ENCODE data around the gene ZWILCH.
"Not testable (repeated sequence)": the region's sequence is repeated elsewhere in the genome, so short reads cannot be mapped to it uniquely, and the experiment has no call there.

Gene ZWILCH

DNA sequence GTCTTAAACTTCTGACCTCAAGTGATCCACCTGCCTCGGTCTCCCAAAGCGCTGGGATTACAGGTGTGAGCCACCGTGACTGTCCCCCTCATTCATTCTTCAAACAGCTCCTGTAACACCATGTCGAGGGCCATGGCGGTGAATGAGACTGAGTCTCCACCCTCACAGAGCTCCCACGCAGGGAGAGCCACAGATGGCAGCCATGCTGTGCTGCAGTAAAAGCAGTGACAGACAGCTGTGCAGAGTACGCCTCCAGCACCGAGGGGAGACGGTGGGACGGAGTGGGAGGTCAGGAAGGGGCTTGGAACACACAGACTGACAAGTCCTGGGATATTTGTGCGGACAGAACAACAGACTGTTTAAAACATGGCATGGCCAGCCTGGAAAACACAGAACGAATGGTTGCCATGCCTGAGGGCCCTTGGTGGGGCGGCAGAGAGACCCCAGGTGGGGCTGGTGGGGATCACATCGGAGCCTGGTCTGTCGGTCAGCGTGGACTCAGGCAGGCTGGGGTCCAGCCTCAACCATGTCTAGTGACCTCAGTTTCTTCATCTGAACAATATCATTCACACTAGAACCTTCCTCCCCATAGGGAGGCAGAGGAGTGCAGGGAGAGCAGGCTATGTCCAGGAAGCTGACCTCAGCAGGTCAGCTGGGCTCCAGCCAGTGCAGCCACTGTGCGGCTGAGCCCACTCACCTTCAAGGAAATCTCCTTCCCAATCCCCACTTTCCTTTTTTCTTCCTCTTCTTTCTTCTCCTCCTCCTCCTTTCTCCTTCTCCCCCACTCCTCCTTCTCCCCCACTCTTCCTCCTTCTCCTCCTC is 81.2 kb downstream of the ZWILCH start:
- Histone ChIP-seq H3K4me3 (ENCODE audit: low read depth, low read length) (no peak overlapping the region), H3K36me3 (ENCODE audit: control insufficient read depth, insufficient read depth, low read length) (no peaks in the 10 kb centered on the region), H3K9ac (ENCODE audit: low read depth, low read length) (no peak overlapping the region)

DNA sequence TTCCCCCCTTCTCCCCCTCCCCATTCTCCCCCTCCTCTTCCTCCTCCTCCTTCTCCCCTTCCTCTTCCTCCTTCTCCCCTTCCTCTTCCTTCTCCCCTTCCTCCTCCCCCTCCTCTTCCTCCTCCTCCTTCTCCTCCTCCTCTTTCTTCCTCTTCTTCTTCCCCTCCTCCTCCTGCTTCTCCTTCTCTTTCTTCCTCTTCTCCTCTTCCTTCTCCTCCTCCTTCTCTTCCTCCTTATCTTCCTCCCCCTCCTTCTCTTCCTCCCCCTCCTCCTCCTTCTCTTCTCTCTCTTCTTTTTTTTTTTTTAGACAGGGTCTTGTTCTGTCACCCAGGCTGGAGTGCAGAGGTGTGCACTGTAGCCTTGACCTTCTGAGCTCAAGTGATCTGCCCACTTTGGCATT is 81.9 kb downstream of the ZWILCH start:
- H3K4me3 ChIP-seq (ENCODE audit: low read depth, low read length): no peak overlapping the region
- H3K9me3 ChIP-seq (ENCODE audit: control insufficient read depth, insufficient read depth, low read length): no peaks in the 10 kb centered on the region
- H3K27ac ChIP-seq (ENCODE audit: low read depth, low read length): no peak overlapping the region
- H3K36me3 ChIP-seq (ENCODE audit: control insufficient read depth, insufficient read depth, low read length): no peaks in the 10 kb centered on the region
- H3K4me1 ChIP-seq (ENCODE audit: control insufficient read depth, insufficient read depth, low read length): peaks cover 4% of the 10 kb centered on the region; the same call in 1 of the 2 replicates
- no peak overlapping the region for H3K9ac ChIP-seq (ENCODE audit: low read depth, low read length)
- no peaks in the 10 kb centered on the region for H3K27me3 ChIP-seq (ENCODE audit: control insufficient read depth, insufficient read depth, low read length)

More for the DNA sequence above, 81.2 kb downstream of the ZWILCH start:
- no peaks in the 10 kb centered on the region for H3K27me3 ChIP-seq (ENCODE audit: control insufficient read depth, insufficient read depth, low read length)
- peaks cover 4% of the 10 kb centered on the region; the same call in 1 of the 2 replicates for H3K4me1 ChIP-seq (ENCODE audit: control insufficient read depth, insufficient read depth, low read length)
- H3K27ac ChIP-seq (ENCODE audit: low read depth, low read length): no peak overlapping the region
- no peaks in the 10 kb centered on the region for H3K9me3 ChIP-seq (ENCODE audit: control insufficient read depth, insufficient read depth, low read length)

DNA sequence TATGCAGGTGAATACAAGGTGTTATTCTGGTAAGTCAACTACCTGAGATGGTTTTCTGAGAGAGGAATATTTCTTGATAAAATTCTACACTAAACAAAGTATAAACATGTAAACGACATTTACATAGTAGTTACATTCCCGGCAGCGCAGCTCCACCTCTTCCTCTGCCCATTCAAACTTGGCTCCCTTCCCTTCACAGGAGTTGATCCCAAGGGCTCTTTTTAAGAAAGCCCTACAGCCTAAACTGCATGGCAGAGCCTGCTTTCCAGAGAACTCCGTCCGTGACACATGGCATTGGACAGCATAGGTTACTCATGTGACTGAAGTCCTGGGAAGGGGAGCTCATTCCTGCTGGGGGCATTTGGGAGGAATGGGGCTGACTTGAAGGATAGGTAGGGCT is 82.6 kb downstream of the ZWILCH start:
- no peaks in the 10 kb centered on the region for H3K27me3 ChIP-seq (ENCODE audit: control insufficient read depth, insufficient read depth, low read length)
- H3K36me3 ChIP-seq (ENCODE audit: control insufficient read depth, insufficient read depth, low read length): no peaks in the 10 kb centered on the region
- no peaks in the 10 kb centered on the region for H3K9me3 ChIP-seq (ENCODE audit: control insufficient read depth, insufficient read depth, low read length)
- H3K4me1 ChIP-seq (ENCODE audit: control insufficient read depth, insufficient read depth, low read length): peaks cover 4% of the 10 kb centered on the region; the same call in 1 of the 2 replicates
- H3K4me3 ChIP-seq (ENCODE audit: low read depth, low read length): no peak overlapping the region
- no peak overlapping the region for H3K9ac ChIP-seq (ENCODE audit: low read depth, low read length)
- no peak overlapping the region for H3K27ac ChIP-seq (ENCODE audit: low read depth, low read length)

DNA sequence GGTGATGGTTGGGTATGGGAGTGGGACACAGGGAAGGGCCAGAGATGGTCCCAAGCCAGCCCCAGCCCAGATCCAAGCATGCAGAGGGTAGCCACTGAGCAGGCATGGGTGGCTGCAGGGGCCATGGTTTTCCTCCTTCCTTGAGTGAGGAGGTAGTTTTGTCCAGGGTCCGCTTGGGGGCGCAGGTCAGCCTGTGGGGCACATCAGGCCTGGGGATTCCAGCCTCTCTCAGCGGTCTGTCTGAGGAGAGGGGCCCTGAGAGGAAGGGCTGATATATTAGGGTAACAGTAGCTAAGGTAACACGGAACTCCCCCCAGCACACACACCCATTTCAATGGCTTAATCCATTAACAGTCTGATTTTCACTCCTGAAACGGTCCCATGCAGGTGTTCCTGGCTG is 83.4 kb downstream of the ZWILCH start:
- Histone ChIP-seq H3K9me3 (ENCODE audit: control insufficient read depth, insufficient read depth, low read length) (no peaks in the 10 kb centered on the region), H3K27ac (ENCODE audit: low read depth, low read length) (no peak overlapping the region), H3K27me3 (ENCODE audit: control insufficient read depth, insufficient read depth, low read length) (no peaks in the 10 kb centered on the region), H3K4me3 (ENCODE audit: low read depth, low read length) (peak overlapping the region; percentile 43; the same call in 1 of the 2 replicates), H3K9ac (ENCODE audit: low read depth, low read length) (no peak overlapping the region), H3K36me3 (ENCODE audit: control insufficient read depth, insufficient read depth, low read length) (no peaks in the 10 kb centered on the region), H3K4me1 (ENCODE audit: control insufficient read depth, insufficient read depth, low read length) (peaks cover 4% of the 10 kb centered on the region; the same call in 1 of the 2 replicates)

DNA sequence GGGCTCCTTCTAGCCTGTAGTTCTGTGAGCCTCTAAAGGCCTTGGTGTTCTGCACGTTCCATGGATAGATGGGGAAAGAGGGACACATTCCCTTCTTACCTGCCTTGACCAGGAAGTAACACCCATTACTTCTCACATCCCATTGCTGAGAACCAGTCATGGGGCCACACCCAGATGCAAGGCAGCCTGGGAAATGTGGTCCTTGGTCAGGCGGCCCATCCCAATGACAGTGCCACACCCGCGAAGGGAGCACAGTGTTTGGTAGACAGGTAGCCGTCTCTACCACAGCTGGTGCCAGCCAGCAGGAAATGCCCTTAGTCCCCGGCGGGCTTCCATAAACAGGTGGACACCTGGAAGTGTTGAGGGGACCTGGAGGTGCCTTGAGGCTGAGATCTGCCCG is 83.8 kb downstream of the ZWILCH start:
- no peak overlapping the region for H3K9ac ChIP-seq (ENCODE audit: low read depth, low read length)

DNA sequence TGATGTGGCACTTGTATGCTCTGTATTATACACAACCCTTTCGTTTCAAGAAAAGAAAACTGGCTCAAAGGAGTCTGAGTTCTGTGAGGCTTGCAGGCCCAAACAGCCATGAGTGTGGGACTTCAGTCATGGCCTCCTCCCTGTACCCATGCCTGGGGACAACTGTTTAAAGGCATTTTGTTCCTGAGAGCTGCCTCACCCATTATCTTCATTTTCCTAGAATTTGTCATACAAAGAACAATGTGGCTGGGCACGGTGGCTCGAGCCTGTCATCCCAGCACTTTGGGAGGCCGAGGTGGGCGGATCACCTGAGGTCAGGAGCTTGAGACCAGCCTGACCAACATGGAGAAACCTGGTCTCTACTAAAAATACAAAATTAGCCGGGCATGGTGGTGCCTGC is 84.3 kb downstream of the ZWILCH start:
- not testable (repeated sequence) for H3K36me3 ChIP-seq (ENCODE audit: control insufficient read depth, insufficient read depth, low read length); H3K4me1 ChIP-seq (ENCODE audit: control insufficient read depth, insufficient read depth, low read length); H3K9ac ChIP-seq (ENCODE audit: low read depth, low read length)

More for the DNA sequence above, 83.8 kb downstream of the ZWILCH start:
- Histone ChIP-seq H3K27ac (ENCODE audit: low read depth, low read length) (no peak overlapping the region), H3K36me3 (ENCODE audit: control insufficient read depth, insufficient read depth, low read length) (no peaks in the 10 kb centered on the region), H3K9me3 (ENCODE audit: control insufficient read depth, insufficient read depth, low read length) (no peaks in the 10 kb centered on the region), H3K4me3 (ENCODE audit: low read depth, low read length) (peak overlapping the region; percentile 43; the same call in 1 of the 2 replicates), H3K4me1 (ENCODE audit: control insufficient read depth, insufficient read depth, low read length) (peaks cover 4% of the 10 kb centered on the region; the same call in 1 of the 2 replicates), H3K27me3 (ENCODE audit: control insufficient read depth, insufficient read depth, low read length) (no peaks in the 10 kb centered on the region)

DNA sequence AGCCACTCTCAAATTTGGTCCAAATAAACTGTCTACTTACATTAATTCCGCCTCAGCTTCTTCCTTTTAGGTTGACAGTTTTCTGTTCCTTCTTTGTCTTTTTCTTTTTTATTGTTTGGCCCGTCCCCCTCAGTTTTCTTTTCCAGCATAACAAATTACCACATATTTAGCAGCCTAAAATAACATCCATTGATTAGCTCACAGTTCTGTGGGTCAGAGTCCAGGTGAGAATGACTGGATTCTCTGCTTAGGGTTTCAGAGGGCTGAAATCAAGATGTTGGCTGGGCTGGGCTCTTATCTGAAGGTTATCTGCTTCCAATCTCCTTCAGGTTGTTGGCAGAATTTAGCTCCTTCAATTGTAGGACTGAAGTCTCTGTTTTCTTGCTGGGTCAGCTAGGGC is 85.3 kb downstream of the ZWILCH start:
- no peak overlapping the region for H3K27ac ChIP-seq (ENCODE audit: low read depth, low read length)
- no peaks in the 10 kb centered on the region for H3K9me3 ChIP-seq (ENCODE audit: control insufficient read depth, insufficient read depth, low read length)
- no peak overlapping the region for H3K4me3 ChIP-seq (ENCODE audit: low read depth, low read length)
- H3K4me1 ChIP-seq (ENCODE audit: control insufficient read depth, insufficient read depth, low read length): peaks cover 4% of the 10 kb centered on the region; the same call in 1 of the 2 replicates
- H3K9ac ChIP-seq (ENCODE audit: low read depth, low read length): no peak overlapping the region
- H3K27me3 ChIP-seq (ENCODE audit: control insufficient read depth, insufficient read depth, low read length): no peaks in the 10 kb centered on the region
- no peaks in the 10 kb centered on the region for H3K36me3 ChIP-seq (ENCODE audit: control insufficient read depth, insufficient read depth, low read length)

More for the DNA sequence above, 84.3 kb downstream of the ZWILCH start:
- H3K27me3 ChIP-seq (ENCODE audit: control insufficient read depth, insufficient read depth, low read length); H3K4me3 ChIP-seq (ENCODE audit: low read depth, low read length); H3K9me3 ChIP-seq (ENCODE audit: control insufficient read depth, insufficient read depth, low read length); H3K27ac ChIP-seq (ENCODE audit: low read depth, low read length): not testable (repeated sequence)

DNA sequence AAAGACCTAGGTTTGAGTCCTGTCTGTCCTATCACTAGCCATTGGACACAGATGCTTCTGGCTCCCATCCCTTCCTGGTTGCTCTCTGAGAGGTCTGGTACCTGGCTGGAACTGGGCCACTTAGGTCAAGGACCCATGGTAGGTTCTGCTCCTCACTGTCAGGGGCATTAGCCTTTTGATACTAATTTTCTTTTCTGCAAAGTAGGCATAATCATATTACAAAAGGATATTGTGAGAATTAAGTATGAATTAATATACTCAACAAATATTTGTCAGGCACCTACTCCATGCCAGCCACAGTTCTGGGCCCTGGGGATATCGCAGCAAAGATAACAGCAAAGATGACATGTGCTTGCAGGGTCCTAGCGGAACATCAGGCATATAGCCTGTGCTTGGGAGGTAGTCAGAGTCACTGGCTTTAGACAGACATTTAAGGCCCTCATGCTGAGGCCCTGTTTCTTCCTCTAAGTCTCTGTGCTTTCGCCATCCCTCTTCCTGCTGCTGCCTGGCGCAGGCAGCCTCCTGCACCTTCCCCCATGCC is 86.3 kb downstream of the ZWILCH start:
- Histone ChIP-seq H3K9ac (ENCODE audit: low read depth, low read length) (no peak overlapping the region), H3K36me3 (ENCODE audit: control insufficient read depth, insufficient read depth, low read length) (no peaks in the 10 kb centered on the region), H3K27me3 (ENCODE audit: control insufficient read depth, insufficient read depth, low read length) (no peaks in the 10 kb centered on the region), H3K4me3 (ENCODE audit: low read depth, low read length) (no peak overlapping the region), H3K4me1 (ENCODE audit: control insufficient read depth, insufficient read depth, low read length) (peaks cover 4% of the 10 kb centered on the region; the same call in 1 of the 2 replicates), H3K27ac (ENCODE audit: low read depth, low read length) (no peak overlapping the region), H3K9me3 (ENCODE audit: control insufficient read depth, insufficient read depth, low read length) (no peaks in the 10 kb centered on the region)

DNA sequence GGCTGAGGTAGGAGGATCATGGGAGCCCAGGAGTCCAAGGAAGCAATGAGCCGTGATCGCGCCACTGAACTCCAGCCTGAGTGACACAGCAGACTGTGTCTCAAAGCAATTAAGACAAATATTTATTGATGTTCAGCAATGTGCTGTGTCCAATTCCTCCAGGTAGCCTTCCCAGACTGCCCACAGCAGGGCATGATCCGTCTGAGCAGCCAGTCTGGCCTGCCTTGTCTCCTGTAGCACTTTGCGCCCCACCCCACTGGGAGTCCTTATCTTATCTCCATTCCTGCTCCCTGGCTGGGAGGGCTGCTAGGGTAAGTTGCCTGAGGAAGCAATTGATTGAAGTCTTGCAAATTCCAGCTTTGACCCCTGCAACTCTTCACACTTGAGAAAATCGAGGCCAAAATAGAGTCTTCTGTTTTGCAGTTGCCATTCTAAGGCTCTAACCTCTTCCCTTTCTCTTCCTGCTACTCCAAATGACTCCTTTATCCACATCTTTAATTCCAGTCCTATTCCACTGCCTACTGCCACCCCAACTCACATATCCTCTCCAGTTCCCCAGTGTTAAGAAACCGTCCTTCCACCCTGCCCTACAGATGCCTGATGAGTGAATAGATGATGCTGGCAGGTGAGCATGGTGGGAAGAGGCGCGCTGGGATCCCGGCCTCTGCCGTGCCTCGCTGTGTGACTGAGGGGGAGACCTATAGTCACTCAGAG is 87.5 kb downstream of the ZWILCH start:
- no peaks in the 10 kb centered on the region for H3K36me3 ChIP-seq (ENCODE audit: control insufficient read depth, insufficient read depth, low read length)
- no peak overlapping the region for H3K27ac ChIP-seq (ENCODE audit: low read depth, low read length)
- H3K9ac ChIP-seq (ENCODE audit: low read depth, low read length): no peak overlapping the region
- no peak overlapping the region for H3K4me3 ChIP-seq (ENCODE audit: low read depth, low read length)
- H3K9me3 ChIP-seq (ENCODE audit: control insufficient read depth, insufficient read depth, low read length): no peaks in the 10 kb centered on the region
- H3K27me3 ChIP-seq (ENCODE audit: control insufficient read depth, insufficient read depth, low read length): no peaks in the 10 kb centered on the region
- H3K4me1 ChIP-seq (ENCODE audit: control insufficient read depth, insufficient read depth, low read length): peaks cover 4% of the 10 kb centered on the region; the same call in 1 of the 2 replicates

DNA sequence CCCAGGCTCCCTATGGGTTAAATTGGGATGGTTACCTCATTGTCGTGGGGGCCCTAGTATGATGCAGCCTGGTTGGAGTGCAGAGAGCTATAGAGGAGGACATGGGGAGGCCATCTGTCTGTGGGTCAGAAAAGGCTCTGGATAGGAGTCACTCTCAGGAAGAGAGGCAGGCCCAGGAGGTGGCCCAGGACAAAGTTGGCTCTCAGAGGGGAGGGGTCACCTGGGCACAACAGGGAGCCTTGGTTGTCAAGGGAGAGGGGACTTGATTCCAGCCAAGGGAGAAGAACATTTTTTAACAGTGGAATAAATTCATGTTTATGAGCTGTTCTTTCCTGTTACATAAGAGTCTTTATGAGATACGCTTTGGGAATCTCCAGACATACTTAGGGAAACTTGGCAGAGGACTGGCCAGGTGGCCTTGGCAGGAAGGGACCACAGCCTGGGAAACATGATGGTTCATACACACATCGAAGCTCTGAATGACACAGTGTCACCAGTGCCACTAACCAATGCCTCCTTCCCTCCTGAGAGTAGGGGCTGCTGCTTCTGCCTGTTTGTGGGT is 88.2 kb downstream of the ZWILCH start:
- no peaks in the 10 kb centered on the region for H3K9me3 ChIP-seq (ENCODE audit: control insufficient read depth, insufficient read depth, low read length)
- H3K27me3 ChIP-seq (ENCODE audit: control insufficient read depth, insufficient read depth, low read length): no peaks in the 10 kb centered on the region
- H3K4me3 ChIP-seq (ENCODE audit: low read depth, low read length): no peak overlapping the region
- H3K9ac ChIP-seq (ENCODE audit: low read depth, low read length): no peak overlapping the region
- no peak overlapping the region for H3K27ac ChIP-seq (ENCODE audit: low read depth, low read length)
- H3K36me3 ChIP-seq (ENCODE audit: control insufficient read depth, insufficient read depth, low read length): no peaks in the 10 kb centered on the region
- H3K4me1 ChIP-seq (ENCODE audit: control insufficient read depth, insufficient read depth, low read length): peaks cover 4% of the 10 kb centered on the region; the same call in 1 of the 2 replicates
